ENCODE data around the gene HMGCLL1. TPM values are rescaled to one million over a fixed set of nuclear protein-coding genes. Genes with fewer than 3 reads are reported as not detected.

Gene HMGCLL1
- total and polyA plus RNA-seq, 2 donors (not counting 3 experiments of a cell fraction or from before 2014, with no cell fraction given) = not detected

DNA sequence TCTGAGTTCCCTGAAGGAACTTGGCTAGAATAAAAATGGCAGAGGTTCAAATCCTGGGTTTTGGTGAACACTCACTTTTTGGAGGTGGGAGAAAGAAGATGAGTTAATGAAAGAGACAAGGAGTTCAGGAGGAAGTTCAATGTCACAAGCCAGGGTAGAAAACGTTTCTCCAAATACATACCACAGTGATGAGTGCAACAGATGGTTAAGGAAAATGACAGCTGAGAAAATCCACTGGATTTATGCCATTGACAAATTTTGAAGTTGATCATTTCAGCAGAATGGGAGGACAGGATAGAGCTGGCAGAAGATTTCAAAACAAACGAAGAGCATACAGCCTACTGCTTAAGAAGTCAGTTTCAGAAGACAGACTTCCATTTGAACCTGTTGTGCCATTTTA is 129.0 kb downstream of the HMGCLL1 start:
- Histone ChIP-seq H3K27ac (ENCODE audit: insufficient read depth, low read depth, low read length) (no peak overlapping the region), H3K4me2 (ENCODE audit: insufficient read depth, low read length) (no peak overlapping the region), H4K20me1 (replicated peaks; ENCODE audit: control insufficient read depth, extremely low read depth, insufficient read depth, low read length) (no peaks in the 10 kb centered on the region), H3K9me3 (replicated peaks; ENCODE audit: control insufficient read depth, insufficient read depth, low read length) (no peaks in the 10 kb centered on the region), H2AFZ (ENCODE audit: low read depth, low read length) (no peak overlapping the region), H3K9me1 (replicated peaks; ENCODE audit: control insufficient read depth, extremely low read depth, insufficient read depth, low read length) (no peaks in the 10 kb centered on the region), H3K27me3 (ENCODE audit: control insufficient read depth in 2 of 2, insufficient read depth in 2 of 2, low read length in 2 of 2) (no peaks in the 10 kb centered on the region), H3K4me1 (ENCODE audit: control insufficient read depth, extremely low read depth, insufficient read depth, low read length) (no peaks in the 10 kb centered on the region), H3K36me3 (ENCODE audit: control insufficient read depth in 2 of 2, extremely low read depth in 1 of 2, insufficient read depth in 2 of 2, low read length in 2 of 2) (no peaks in the 10 kb centered on the region), H3K79me2 (ENCODE audit: control insufficient read depth, insufficient read depth, low read length) (no peaks in the 10 kb centered on the region), H3K4me3 (replicated peaks in 1 of 3; ENCODE audit: insufficient read depth in 1 of 3, low read depth in 1 of 3, low read length in 3 of 3) (no peak overlapping the region), H3K9ac (replicated peaks; ENCODE audit: extremely low read depth, insufficient read depth, low read length) (no peak overlapping the region)
- dilution Hi-C loops (cut with MboI; ENCODE audit: extremely low pct_ligation_motif_present, low sequenced_read_pairs) (no loop called here), intact Hi-C loops (cut with micrococcal nuclease) (no loop called here)
- no peak for FAIRE-seq
- TF ChIP-seq EZH2 (IDR thresholded peaks at IDR 0.05; ENCODE audit: borderline replicate concordance, low read depth, low read length, severe bottlenecking) (no peak), POLR2A (IDR thresholded peaks at IDR 0.05; ENCODE audit: low read depth, low read length) (no peak)
- POLR2A ChIA-PET = no interaction called here
- CTCF ChIA-PET = interaction anchor here (2.1 to 2.4 kb wide), 3 partner anchors 436 to 842 kb away, joined by 9 to 17 read pairs (median 10); no protein-coding TSS in a partner anchor
- DNase-seq (ENCODE audit: low read depth, low spot score) = no peak
- no TSS peak for BruUV-seq (replicated peaks)

DNA sequence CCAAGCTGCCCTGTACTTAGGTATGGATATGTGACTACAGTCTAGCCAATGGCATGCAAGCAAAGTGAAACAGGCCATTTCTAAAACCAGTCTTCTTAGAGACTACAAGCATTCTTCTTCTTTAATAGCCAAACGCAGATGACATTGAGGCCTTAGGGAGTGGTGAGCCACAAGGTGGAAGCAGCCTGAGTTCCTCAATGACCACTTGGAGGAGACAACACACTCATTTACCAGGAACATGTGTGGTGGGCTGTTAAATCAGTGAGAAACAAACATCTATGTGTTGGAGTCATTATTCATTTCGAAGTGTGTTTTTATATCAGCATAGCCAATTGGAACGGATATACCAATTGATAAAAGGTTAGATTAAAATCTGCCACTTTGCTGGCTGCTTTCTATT is 129.8 kb downstream of the HMGCLL1 start:
- FAIRE-seq (no peak), DNase-seq (ENCODE audit: low read depth, low spot score) (peak; percentile 15)
- dilution Hi-C loops (cut with MboI; ENCODE audit: extremely low pct_ligation_motif_present, low sequenced_read_pairs) = no loop called here

More for the DNA sequence above, 129.8 kb downstream of the HMGCLL1 start:
- no peak overlapping the region for H3K4me3 ChIP-seq (replicated peaks in 1 of 3; ENCODE audit: insufficient read depth in 1 of 3, low read depth in 1 of 3, low read length in 3 of 3)
- H3K79me2 ChIP-seq (ENCODE audit: control insufficient read depth, insufficient read depth, low read length) = no peaks in the 10 kb centered on the region
- POLR2A ChIA-PET = no interaction called here
- TF ChIP-seq, protein P1, sequence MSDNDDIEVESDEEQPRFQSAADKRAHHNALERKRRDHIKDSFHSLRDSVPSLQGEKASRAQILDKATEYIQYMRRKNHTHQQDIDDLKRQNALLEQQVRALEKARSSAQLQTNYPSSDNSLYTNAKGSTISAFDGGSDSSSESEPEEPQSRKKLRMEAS (IDR thresholded peaks at IDR 0.05; ENCODE audit: insufficient read depth, insufficient read length) = no peak
- no peak for TF ChIP-seq MYC (IDR thresholded peaks at IDR 0.05; ENCODE audit: low read depth, low read length)
- no peak for TF ChIP-seq EZH2 (IDR thresholded peaks at IDR 0.05; ENCODE audit: borderline replicate concordance, low read depth, low read length, severe bottlenecking)
- TF ChIP-seq, protein P2, sequence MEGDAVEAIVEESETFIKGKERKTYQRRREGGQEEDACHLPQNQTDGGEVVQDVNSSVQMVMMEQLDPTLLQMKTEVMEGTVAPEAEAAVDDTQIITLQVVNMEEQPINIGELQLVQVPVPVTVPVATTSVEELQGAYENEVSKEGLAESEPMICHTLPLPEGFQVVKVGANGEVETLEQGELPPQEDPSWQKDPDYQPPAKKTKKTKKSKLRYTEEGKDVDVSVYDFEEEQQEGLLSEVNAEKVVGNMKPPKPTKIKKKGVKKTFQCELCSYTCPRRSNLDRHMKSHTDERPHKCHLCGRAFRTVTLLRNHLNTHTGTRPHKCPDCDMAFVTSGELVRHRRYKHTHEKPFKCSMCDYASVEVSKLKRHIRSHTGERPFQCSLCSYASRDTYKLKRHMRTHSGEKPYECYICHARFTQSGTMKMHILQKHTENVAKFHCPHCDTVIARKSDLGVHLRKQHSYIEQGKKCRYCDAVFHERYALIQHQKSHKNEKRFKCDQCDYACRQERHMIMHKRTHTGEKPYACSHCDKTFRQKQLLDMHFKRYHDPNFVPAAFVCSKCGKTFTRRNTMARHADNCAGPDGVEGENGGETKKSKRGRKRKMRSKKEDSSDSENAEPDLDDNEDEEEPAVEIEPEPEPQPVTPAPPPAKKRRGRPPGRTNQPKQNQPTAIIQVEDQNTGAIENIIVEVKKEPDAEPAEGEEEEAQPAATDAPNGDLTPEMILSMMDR (IDR thresholded peaks at IDR 0.05; ENCODE audit: extremely low read depth in 1 of 2, insufficient read depth in 1 of 2, low read depth in 1 of 2, low read length in 2 of 2) = peak in 1 of 2 donors; percentile 11
- TF ChIP-seq JUN (IDR thresholded peaks at IDR 0.05; ENCODE audit: borderline replicate concordance, insufficient read depth, insufficient read length, low read depth) = no peak
- TF ChIP-seq GATA2 (IDR thresholded peaks at IDR 0.05; ENCODE audit: insufficient read depth, insufficient read length, low read depth, low read length) = no peak
- TF ChIP-seq POLR2A (IDR thresholded peaks at IDR 0.05; ENCODE audit: low read depth, low read length) = no peak
- TF ChIP-seq FOS (IDR thresholded peaks at IDR 0.05; ENCODE audit: borderline replicate concordance, insufficient read depth, low read length) = no peak
- H3K36me3 ChIP-seq (ENCODE audit: control insufficient read depth in 2 of 2, extremely low read depth in 1 of 2, insufficient read depth in 2 of 2, low read length in 2 of 2) = no peaks in the 10 kb centered on the region
- no peak overlapping the region for H3K9ac ChIP-seq (replicated peaks; ENCODE audit: extremely low read depth, insufficient read depth, low read length)
- H3K4me2 ChIP-seq (ENCODE audit: insufficient read depth, low read length) = no peak overlapping the region
- H3K9me3 ChIP-seq (replicated peaks; ENCODE audit: control insufficient read depth, insufficient read depth, low read length) = no peaks in the 10 kb centered on the region
- intact Hi-C loops (cut with micrococcal nuclease) = loop anchor here (5.0 kb wide), 1 partner anchor 168 kb away; no protein-coding TSS in a partner anchor
- H3K4me1 ChIP-seq (ENCODE audit: control insufficient read depth, extremely low read depth, insufficient read depth, low read length) = no peaks in the 10 kb centered on the region
- H3K27me3 ChIP-seq (ENCODE audit: control insufficient read depth in 2 of 2, insufficient read depth in 2 of 2, low read length in 2 of 2) = no peaks in the 10 kb centered on the region
- no peak overlapping the region for H3K27ac ChIP-seq (ENCODE audit: insufficient read depth, low read depth, low read length)
- BruUV-seq (replicated peaks) = no TSS peak
- no peaks in the 10 kb centered on the region for H3K9me1 ChIP-seq (replicated peaks; ENCODE audit: control insufficient read depth, extremely low read depth, insufficient read depth, low read length)
- no peak overlapping the region for H2AFZ ChIP-seq (ENCODE audit: low read depth, low read length)
- CTCF ChIA-PET = interaction anchor here (0.9 to 2.4 kb wide), 4 partner anchors 173 to 843 kb away, joined by 4 to 17 read pairs (median 10); no protein-coding TSS in a partner anchor
- H4K20me1 ChIP-seq (replicated peaks; ENCODE audit: control insufficient read depth, extremely low read depth, insufficient read depth, low read length) = no peaks in the 10 kb centered on the region
